SK-N-MC (cell line): Measurements from ENCODE around the gene KCNIP2.

Source experiments
- DNase-seq: peaks from one replicate; pipeline ENCODE4 v3.0.0-alpha.2; 2011; ENCODE audit warnings: low read depth, low spot score
- H3K27ac ChIP-seq: fragments of 200-600 bp; sonication (generic); 2 replicates; pipeline ENCODE4 v1.5.1; 2016; ENCODE audit warnings: mixed run types
- H3K36me3 ChIP-seq: fragments of 200-600 bp; sonication (generic); 2 replicates; pipeline ENCODE4 v1.6.1; 2017; ENCODE audit warnings: antibody characterized with exemption, low read length, mixed read lengths; ENCODE audit not compliant: insufficient read depth
- H3K4me3 ChIP-seq: fragments of 200-600 bp; sonication (generic); 2 replicates; pipeline ENCODE4 v1.5.1; 2016
- H3K9ac ChIP-seq: fragments of 200-600 bp; sonication (generic); 2 replicates; pipeline ENCODE4 v1.8.0; 2017; ENCODE audit warnings: mixed run types, mixed read lengths; ENCODE audit not compliant: insufficient read length
- H3K9me3 ChIP-seq: fragments of 200-600 bp; sonication (generic); 2 replicates; pipeline ENCODE4 v1.6.1; 2017; ENCODE audit warnings: low read depth, mild to moderate bottlenecking, antibody characterized with exemption, low read length, moderate library complexity, mixed read lengths
- EZH2 ChIP-seq: fragments of 200-600 bp; sonication (generic); IDR thresholded peaks from one replicate; pipeline ENCODE4 v1.6.1; 2017; ENCODE audit warnings: antibody characterized with exemption
- FOXP2 ChIP-seq: optimal IDR thresholded peaks from 2 replicates; pipeline ENCODE3; 2011; ENCODE audit warnings: mild to moderate bottlenecking, moderate library complexity; ENCODE audit not compliant: insufficient read depth; ENCODE audit errors: extremely low read length, control extremely low read depth
- POLR2AphosphoS5 ChIP-seq: IDR thresholded peaks from 2 replicates; pipeline ENCODE4 v1.6.1; 2012; ENCODE audit warnings: mild to moderate bottlenecking, low read depth, low read length, borderline replicate concordance

KCNIP2 gene

DNA sequence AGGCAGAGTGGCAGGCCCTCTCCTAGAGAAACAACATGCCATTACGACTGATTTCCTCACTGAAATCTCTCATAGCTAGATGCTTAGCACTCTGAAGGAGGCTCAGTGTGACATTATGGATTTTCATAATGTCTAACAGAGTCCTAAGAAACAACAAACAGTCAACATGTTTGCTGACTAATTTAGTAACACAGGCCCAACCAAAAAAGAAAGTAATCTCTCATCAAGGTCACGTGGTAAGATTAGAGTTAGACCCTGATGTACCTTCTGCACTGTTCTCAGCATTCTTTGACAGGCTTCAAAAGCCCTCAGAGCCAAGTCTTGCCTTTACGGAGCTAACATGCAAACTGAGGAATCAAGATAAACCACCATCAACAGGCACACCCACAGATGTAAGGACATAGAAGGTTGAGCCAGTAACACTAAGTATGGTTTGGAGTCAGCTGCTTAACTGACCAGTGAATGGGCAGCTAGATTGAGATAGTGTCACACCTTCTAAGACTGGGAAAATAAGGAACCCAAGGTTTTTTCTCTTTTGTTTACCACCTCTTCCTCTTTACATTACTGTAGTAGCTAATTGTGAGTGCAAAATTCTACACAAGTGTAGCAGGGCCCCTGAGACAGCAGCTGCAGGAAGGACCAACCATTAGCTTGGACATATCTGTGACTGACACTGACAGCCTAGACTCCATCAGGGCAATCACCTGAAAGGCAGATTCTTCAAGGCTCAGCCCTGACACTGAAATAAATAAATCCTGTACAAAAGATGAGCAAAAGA is 15.3 kb upstream of the KCNIP2 start:
- H3K27ac ChIP-seq: no peak overlapping the region

GRCh38 chr10:101857802-101858476 is 14.3 kb upstream of the KCNIP2 start:
- no peaks in the 10 kb centered on the region for H3K36me3 ChIP-seq
- H3K9ac ChIP-seq: no peak overlapping the region
- no peak overlapping the region for H3K27ac ChIP-seq
- no peaks in the 10 kb centered on the region for H3K9me3 ChIP-seq
- no peak for DNase-seq
- no peak overlapping the region for H3K4me3 ChIP-seq
- TF ChIP-seq EZH2 (no peak), FOXP2 (no peak), POLR2AphosphoS5 (no peak)

More for the DNA sequence above, 15.3 kb upstream of the KCNIP2 start:
- H3K9ac ChIP-seq: no peak overlapping the region
- no peaks in the 10 kb centered on the region for H3K9me3 ChIP-seq
- TF ChIP-seq FOXP2 (no peak), POLR2AphosphoS5 (no peak), EZH2 (no peak)
- no peaks in the 10 kb centered on the region for H3K36me3 ChIP-seq
- DNase-seq: no peak
- no peak overlapping the region for H3K4me3 ChIP-seq

GRCh38 chr10:101856626-101857025 is 13.0 kb upstream of the KCNIP2 start:
- Histone ChIP-seq H3K36me3 (no peaks in the 10 kb centered on the region), H3K9me3 (no peaks in the 10 kb centered on the region), H3K27ac (no peak overlapping the region), H3K9ac (no peak overlapping the region), H3K4me3 (no peak overlapping the region)
- TF ChIP-seq FOXP2 (no peak), EZH2 (no peak), POLR2AphosphoS5 (no peak)
- no peak for DNase-seq

- TF ChIP-seq FOXP2 (no peak), POLR2AphosphoS5 (no peak), EZH2 (no peak)
- no peaks in the 10 kb centered on the region for H3K9me3 ChIP-seq
- H3K4me3 ChIP-seq: no peak overlapping the region
- no peak overlapping the region for H3K27ac ChIP-seq
- no peak overlapping the region for H3K9ac ChIP-seq
- DNase-seq: no peak
- no peaks in the 10 kb centered on the region for H3K36me3 ChIP-seq
Observed at GRCh38 chr10:101851411-101852116, 8.0 kb upstream of the KCNIP2 start.

DNA sequence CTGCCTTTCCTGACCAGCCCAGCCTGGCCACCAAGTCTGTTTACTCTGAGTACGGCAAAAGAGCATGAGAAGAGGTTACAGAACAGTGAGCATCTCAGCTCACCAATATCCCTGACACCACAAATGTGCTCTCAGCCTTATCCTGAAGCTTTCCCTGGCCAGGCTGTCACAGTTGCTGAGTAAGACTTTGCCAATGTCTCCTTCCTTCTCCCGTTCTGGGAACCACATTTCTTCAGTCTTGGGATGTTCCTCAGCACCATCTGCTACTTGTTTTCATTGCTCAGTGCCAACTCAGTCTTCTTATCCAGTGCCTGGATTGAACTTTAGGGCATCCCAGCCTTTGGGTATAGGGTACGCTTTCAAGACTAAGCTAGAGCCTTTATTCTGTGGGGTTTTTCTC is 7.1 kb upstream of the KCNIP2 start:
- no peaks in the 10 kb centered on the region for H3K36me3 ChIP-seq
- H3K9me3 ChIP-seq: no peaks in the 10 kb centered on the region
- no peak overlapping the region for H3K27ac ChIP-seq
- TF ChIP-seq POLR2AphosphoS5 (no peak), EZH2 (no peak), FOXP2 (no peak)
- H3K4me3 ChIP-seq: no peak overlapping the region
- no peak overlapping the region for H3K9ac ChIP-seq
- no peak for DNase-seq

- no peak for DNase-seq
- no peaks in the 10 kb centered on the region for H3K36me3 ChIP-seq
- H3K9me3 ChIP-seq: no peaks in the 10 kb centered on the region
Observed at GRCh38 chr10:101848894-101849351, 5.3 kb upstream of the KCNIP2 start.

GRCh38 chr10:101848408-101848807 is 4.8 kb upstream of the KCNIP2 start:
- H3K4me3 ChIP-seq: no peak overlapping the region
- TF ChIP-seq FOXP2: no peak
- no peak for TF ChIP-seq EZH2
- TF ChIP-seq POLR2AphosphoS5: no peak
- no peaks in the 10 kb centered on the region for H3K9me3 ChIP-seq
- H3K9ac ChIP-seq: no peak overlapping the region
- no peak overlapping the region for H3K27ac ChIP-seq
- DNase-seq: no peak
- no peaks in the 10 kb centered on the region for H3K36me3 ChIP-seq

More at GRCh38 chr10:101848894-101849351, 5.3 kb upstream of the KCNIP2 start:
- no peak for TF ChIP-seq EZH2
- TF ChIP-seq POLR2AphosphoS5: no peak
- no peak for TF ChIP-seq FOXP2
- Histone ChIP-seq H3K9ac (no peak overlapping the region), H3K27ac (no peak overlapping the region), H3K4me3 (no peak overlapping the region)

GRCh38 chr10:101845893-101846292 is 2.3 kb upstream of the KCNIP2 start:
- no peak overlapping the region for H3K27ac ChIP-seq
- H3K36me3 ChIP-seq: no peaks in the 10 kb centered on the region
- DNase-seq: no peak
- no peak overlapping the region for H3K4me3 ChIP-seq
- H3K9me3 ChIP-seq: no peaks in the 10 kb centered on the region
- no peak for TF ChIP-seq FOXP2
- H3K9ac ChIP-seq: no peak overlapping the region
